Measurements from ENCODE around the gene GCK.
"Not testable (repeated sequence)": the region's sequence is repeated elsewhere in the genome, so short reads cannot be mapped to it uniquely, and the experiment has no call there.

The GCK gene

DNA sequence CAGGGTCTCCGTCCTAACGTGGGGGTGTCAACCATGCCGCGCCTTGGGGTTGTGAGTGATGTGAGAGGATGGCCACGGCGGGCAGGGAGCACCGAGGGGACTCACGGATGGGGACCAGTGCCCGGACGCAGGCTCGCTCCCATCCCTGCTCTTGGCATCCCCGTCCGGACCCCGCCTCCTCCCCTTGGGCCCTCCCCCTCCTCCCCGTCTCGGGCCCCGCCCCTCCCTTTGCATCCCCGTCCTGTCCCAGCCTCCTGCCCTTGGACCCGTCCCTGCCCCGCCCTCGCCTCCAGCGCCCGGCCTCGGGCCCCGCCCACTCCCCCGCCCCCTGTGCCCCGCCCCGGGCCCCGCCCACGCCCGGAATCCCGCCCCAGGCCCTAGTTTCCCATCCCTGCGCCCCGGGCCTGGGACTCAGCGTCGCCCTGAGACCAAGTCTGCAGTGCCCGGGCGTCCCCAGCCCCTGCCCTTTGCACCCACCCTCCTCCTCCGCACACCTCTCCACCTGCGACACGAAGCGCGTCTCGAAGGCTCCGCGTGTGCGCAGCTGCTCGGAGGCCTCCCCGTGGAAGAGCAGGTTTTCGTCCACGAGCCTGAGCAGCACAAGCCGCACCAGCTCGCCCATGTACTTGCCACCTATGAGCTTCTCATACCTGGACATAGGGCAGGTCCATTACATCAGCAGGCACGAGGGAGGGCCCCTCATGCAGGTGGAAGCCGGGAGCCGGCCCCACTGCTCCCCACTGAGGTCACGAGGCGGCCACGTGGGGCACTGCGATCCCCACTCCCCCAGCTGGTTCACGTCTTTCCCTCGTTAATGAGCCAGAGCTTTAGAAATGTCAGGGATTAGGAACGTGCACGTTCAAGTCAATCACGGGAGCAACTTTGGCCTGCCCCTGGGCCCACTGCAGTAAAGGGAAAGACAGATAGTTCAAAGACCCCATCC is 43.0 kb downstream of the GCK start:
- FAIRE-seq (no peak), DNase-seq (ENCODE audit: insufficient read length, low spot score) (peak; percentile 74)

DNA sequence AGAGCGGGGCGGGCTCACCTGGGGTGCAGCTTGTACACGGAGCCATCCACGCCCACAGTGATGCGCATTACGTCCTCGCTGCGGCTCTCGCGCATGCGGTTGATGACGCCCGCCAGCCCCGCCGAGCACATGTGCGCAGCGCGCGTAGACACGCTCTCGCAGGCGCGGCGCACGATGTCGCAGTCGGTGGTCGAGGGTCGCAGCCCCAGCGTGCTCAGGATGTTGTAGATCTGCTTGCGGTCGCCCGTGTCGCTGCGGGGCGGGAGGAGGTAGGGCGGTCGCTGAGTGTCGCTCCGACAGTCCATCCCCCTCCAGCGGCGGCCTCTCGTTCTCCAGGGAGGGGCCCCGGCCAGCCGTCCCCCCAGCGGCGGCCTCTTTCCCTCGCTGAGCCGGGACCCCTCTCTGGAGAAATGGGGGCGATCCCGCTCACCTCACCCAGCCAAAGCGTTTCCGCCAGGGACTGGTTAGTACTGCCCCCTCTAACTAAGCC is 43.7 kb downstream of the GCK start:
- DNase-seq (ENCODE audit: insufficient read length, low spot score) (no peak), FAIRE-seq (no peak)

DNA sequence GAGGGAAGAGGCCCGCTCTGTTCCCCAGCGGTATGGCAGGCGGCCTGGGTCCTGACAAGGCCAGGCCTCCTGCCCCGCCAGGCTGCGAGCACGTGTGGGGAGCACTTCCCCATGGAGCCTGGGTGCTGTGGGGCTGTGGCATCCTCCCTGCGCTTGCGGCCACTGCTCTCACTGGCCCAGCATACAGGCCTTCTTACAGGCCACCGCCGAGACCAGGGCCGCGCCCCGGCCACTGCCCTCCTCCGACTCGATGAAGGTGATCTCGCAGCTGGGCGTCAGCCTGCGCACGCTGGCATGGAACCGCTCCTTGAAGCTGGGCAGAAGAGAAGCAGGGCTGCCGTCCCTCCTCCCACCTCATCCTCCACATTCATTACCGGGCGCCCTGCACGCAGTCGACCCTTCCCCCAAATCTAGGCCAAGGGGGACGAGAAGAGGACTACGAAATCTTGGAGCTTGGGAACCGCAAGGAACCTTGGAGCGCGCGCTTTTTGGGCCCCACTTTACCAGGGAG is 44.2 kb downstream of the GCK start:
- DNase-seq (ENCODE audit: insufficient read length, low spot score) (no peak), FAIRE-seq (no peak)

GRCh38 chr7:44144426-44144967 is 44.7 kb downstream of the GCK start:
- DNase-seq (ENCODE audit: insufficient read length, low spot score) (no peak), FAIRE-seq (no peak)

DNA sequence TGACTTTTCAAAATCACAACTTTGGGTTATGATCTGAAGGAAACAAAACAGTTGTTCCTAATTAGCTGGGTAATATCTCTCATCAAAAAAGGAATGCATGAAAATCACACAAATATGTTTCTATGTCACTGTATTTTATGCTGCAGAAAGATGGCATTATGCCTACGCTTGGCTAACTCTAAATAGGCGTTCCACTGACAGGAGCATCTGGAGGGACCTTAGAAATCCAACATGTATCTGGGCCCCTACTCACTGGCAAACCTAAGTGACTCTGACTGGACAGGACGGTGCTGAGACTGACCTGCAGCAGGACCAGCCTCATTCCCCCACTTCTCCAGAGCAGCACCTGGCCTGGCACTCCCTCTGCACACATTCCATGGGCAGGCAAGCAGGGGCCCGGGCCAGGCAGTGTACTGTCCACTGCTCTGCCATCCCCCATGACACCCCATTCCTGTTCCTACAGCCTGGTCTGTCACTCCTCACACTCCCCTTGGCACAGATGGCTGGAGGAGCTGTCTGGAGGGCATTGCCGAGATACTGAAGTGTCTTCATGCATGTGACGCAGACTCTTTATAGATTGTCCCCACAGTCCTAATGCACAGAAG is 45.5 kb downstream of the GCK start:
- FAIRE-seq (no peak), DNase-seq (ENCODE audit: insufficient read length, low spot score) (no peak)

- FAIRE-seq (no peak), DNase-seq (ENCODE audit: insufficient read length, low spot score) (no peak)
These were observed 47.2 kb downstream of the GCK start for GRCh38 chr7:44142028-44142427.

DNA sequence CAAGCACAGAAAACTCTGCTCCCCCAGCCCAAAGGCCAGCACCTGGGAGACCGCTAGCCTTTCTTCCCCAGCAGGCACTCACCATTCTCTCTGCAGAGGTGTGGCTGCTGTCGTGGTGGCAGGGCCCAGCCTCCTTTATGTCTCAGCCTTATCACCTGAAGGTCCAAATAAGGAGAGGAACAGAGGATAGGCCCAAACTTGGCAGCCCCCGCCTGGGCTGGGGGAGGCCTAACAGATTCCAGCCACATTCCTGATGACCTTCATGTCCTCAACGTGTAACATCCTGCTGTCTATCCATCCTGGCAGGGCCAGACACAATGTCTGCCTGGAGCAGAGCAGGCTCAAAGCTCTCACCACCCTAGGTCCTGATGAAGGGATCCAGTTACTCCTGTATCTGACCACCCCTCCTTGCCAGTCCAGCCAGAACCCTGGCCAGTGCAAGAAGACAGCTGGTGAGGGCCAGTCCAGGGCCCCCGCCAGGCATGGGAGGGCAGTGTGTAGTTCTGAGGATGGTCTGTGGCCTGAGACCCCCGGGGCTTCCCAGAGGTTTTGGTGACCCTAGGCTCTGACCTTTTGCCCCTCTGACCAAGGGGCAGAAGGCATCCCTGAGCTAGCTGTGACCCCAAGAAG is 47.9 kb downstream of the GCK start, which contains the start of gene MYL7:
Gene MYL7, minus strand, starts transcription at position 112 of the 630 bp plus-strand sequence. Its CDS starts 27 bp downstream, at position 85.
- no peak for DNase-seq (ENCODE audit: insufficient read length, low spot score)
- FAIRE-seq = no peak

DNA sequence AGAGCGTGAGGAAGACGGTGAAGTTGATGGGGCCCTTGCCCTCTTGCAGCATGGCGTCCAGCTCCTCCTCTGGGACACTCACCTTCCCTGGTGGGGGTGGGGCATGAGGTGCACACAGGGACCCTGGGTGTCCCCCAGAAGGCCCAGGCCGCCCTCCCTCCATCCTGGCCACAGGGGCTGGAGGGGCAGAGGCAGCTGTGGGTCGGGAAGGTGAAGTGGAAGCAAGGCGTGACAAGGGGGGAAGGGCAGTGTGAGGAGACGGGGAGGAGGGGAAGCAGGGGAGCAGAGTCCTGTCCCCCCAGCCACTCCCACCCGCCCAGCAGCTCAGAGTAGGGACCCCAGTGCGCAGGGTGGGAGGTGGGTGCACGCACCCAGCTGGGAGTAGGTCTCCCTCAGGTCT is 48.9 kb downstream of the GCK start:
- no peak for FAIRE-seq

DNA sequence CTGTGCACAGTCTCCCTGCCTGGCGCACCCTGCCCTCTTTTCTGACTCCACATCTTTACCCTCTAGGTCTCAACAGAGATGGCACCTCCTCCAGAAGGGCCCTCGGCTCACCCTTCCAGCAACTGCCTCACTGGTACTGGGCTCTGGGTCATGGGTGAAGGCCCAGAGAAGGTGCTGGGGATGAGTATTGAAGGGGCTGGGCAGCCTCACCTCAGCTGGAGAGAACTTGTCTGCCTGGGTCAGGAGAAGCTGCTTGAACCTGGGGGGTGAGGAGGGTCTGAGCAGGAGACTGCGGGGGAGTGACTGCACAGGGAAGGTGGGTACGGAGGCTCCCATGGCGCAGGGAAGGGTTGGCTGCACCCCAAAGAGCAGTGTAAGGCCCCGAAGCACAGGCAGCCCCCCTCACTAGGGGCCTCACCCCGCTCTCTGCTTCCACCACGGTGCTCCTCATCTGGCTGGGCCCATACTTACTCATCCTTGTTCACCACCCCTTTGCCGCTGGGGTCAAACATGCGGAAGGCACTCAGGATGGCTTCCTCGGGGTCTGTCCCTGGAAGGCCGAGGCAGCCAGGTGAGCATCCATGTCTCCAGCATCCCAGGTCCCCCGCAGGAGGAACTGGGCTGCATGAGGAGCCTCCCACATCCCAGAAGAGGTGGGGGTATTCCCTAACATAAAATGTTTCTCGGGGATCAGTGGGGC is 49.8 kb downstream of the GCK start:
- FAIRE-seq = no peak
- DNase-seq (ENCODE audit: insufficient read length, low spot score) = no peak

More for the DNA sequence above, 48.9 kb downstream of the GCK start:
- no peak for DNase-seq (ENCODE audit: insufficient read length, low spot score)

GRCh38 chr7:44138698-44139097 is 50.5 kb downstream of the GCK start:
- DNase-seq (ENCODE audit: insufficient read length, low spot score) = no peak
- no peak for FAIRE-seq

DNA sequence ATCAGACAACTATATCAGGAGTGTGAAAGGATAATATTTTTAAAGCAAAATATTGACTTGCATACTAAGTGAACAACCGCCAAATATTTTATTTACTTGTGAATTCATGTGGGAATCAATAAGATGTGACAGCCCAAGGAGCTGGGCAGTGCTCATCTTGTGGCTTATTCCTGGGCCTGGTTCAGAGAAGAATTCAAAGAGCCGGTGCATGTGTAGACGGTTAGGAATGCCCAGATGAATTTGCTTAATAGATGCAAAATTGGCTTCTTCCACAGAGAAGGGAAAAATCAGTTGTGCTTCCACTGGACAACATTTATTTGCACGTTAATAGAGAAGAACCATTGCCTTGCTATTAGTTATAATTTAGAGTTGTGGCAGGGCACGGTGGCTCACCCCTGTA is 52.5 kb downstream of the GCK start:
- DNase-seq (ENCODE audit: insufficient read length, low spot score) = no peak
- FAIRE-seq = no peak

- FAIRE-seq (no peak), DNase-seq (ENCODE audit: insufficient read length, low spot score) (no peak)
These were observed 54.2 kb downstream of the GCK start for GRCh38 chr7:44134943-44135628.

GRCh38 chr7:44133295-44133694 is 55.9 kb downstream of the GCK start:
- no peak for FAIRE-seq
- no peak for DNase-seq (ENCODE audit: insufficient read length, low spot score)

- FAIRE-seq = no peak
These were observed 57.2 kb downstream of the GCK start for GRCh38 chr7:44132039-44132438.

GRCh38 chr7:44131173-44132029 is 57.8 kb downstream of the GCK start:
- DNase-seq (ENCODE audit: insufficient read length, low spot score) (no peak), FAIRE-seq (no peak)

More at GRCh38 chr7:44132039-44132438, 57.2 kb downstream of the GCK start:
- DNase-seq (ENCODE audit: insufficient read length, low spot score) = no peak

- FAIRE-seq = no peak
- DNase-seq (ENCODE audit: insufficient read length, low spot score) = no peak
These were observed 60.3 kb downstream of the GCK start for GRCh38 chr7:44128721-44129582.

DNA sequence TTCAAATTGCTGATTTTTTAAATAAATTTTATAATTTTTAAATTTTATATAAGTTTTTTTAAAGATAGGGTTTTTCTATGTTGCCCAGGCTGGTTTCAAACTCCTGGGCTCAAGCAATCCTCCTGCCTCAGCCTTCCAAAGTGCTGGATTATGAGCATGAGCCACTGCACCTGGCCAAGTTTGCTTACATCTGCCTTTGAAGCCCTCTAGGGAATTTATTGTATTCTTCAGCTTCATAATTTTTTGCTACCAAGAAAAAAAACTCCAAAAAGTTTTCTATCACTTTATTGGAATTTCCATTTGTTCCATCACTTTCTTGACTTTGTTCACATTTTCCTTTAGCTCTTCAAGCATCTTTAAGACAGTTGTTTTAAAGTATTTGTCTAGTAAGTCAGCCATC is 62.1 kb downstream of the GCK start:
- FAIRE-seq (no peak), DNase-seq (ENCODE audit: insufficient read length, low spot score) (no peak)

- FAIRE-seq; DNase-seq (ENCODE audit: insufficient read length, low spot score): not testable (repeated sequence)
These were observed 62.7 kb downstream of the GCK start for GRCh38 chr7:44126574-44126973.

All from GM19239 (cell line).